ENCODE results near the gene ENHO. TPM values are rescaled to one million over a fixed set of nuclear protein-coding genes. Genes with fewer than 3 reads are reported as not detected.

Gene ENHO
- total and polyA plus RNA-seq, 2 donors (not counting 1 experiment from before 2014, with no cell fraction given) = not detected

DNA sequence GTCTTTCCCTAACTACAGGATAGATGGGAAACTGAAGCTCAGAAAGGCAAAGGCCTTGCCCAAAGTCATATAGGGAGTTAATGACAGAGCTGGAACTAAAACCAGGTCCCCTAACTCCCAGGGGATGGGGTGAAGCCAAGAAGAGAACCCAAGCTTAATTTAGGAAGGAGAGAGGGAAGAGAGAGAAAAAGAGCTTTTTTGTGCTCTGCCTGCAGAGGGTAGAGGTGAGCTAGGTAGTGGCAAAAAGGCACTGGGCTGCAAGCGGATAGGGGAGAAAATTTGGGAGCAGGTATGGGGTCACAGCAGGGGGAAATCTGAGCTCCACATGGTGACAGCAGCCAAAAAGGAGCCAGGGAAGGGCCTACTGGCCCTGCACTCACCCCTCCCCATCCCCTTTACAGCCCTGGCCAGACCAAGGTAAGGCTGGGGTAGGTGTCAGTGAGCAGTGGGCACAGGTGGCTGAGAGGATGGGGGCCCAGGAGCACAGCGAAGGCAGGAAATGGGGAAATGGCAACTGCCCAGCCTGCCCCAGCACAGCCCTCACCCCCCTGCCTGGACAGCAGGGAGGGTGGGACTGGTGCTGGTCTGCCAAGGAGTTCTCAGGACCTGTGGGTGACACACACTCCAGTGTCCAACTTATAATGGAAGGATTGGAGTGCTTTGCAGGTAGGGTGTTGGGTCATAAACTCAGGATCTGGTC, 3.3 kb downstream of the ENHO start:
- H3K27ac ChIP-seq (ENCODE audit: low read length in 2 of 2) = no peak overlapping the region
- no peak overlapping the region for H2AFZ ChIP-seq (ENCODE audit: insufficient read depth, low read depth, low read length, poor library complexity, severe bottlenecking)
- H3K9me3 ChIP-seq (ENCODE audit: control extremely low read depth in 1 of 3, control insufficient read depth in 2 of 3, insufficient read depth in 1 of 3, low read length in 2 of 3) = no peaks in the 10 kb centered on the region
- H3K27ac Mint-ChIP-seq = no peak overlapping the region
- intact Hi-C loops (cut with micrococcal nuclease) = no loop called here
- ChIA-PET POLR2A (no interaction called here), CTCF (interaction anchor here (1.1 to 1.5 kb wide), 2 partner anchors 18 to 85 kb away, joined by 6 to 9 read pairs; no protein-coding TSS in a partner anchor)
- no peak for DNase-seq
- 33% methylated on average over 1 of the region's 2 CpGs for WGBS (ENCODE audit: insufficient coverage)
- H3K4me1 Mint-ChIP-seq = peaks cover 13% of the 10 kb centered on the region
- no peaks in the 10 kb centered on the region for H3K79me2 ChIP-seq (ENCODE audit: control insufficient read depth, insufficient read depth, low read length)
- H3K4me3 Mint-ChIP-seq = no peak overlapping the region
- H4K20me1 ChIP-seq (ENCODE audit: control insufficient read depth, insufficient read depth, low read length, poor library complexity, severe bottlenecking) = no peaks in the 10 kb centered on the region
- H3K27me3 ChIP-seq (replicated peaks in 1 of 4; ENCODE audit: control extremely low read depth in 1 of 4, control insufficient read depth in 3 of 4, insufficient read depth in 4 of 4, low read length in 3 of 4) = peaks cover 0 to 13% (median 0%) of the 10 kb centered on the region in 4 experiments
- no peak overlapping the region for H3K4me3 ChIP-seq (ENCODE audit: control extremely low read depth in 1 of 5, extremely low read depth in 1 of 5, insufficient read depth in 1 of 5, low read depth in 2 of 5, low read length in 4 of 5)
- ATAC-seq (ENCODE audit: low read depth) = no peak
- no peaks in the 10 kb centered on the region for H3K36me3 ChIP-seq (replicated peaks in 1 of 2; ENCODE audit: control extremely low read depth in 1 of 2, control insufficient read depth in 1 of 2, extremely low read depth in 1 of 2, insufficient read depth in 2 of 2, low read length in 1 of 2)
- H3K27me3 Mint-ChIP-seq = peaks cover 12% of the 10 kb centered on the region
- TF ChIP-seq, protein P1, sequence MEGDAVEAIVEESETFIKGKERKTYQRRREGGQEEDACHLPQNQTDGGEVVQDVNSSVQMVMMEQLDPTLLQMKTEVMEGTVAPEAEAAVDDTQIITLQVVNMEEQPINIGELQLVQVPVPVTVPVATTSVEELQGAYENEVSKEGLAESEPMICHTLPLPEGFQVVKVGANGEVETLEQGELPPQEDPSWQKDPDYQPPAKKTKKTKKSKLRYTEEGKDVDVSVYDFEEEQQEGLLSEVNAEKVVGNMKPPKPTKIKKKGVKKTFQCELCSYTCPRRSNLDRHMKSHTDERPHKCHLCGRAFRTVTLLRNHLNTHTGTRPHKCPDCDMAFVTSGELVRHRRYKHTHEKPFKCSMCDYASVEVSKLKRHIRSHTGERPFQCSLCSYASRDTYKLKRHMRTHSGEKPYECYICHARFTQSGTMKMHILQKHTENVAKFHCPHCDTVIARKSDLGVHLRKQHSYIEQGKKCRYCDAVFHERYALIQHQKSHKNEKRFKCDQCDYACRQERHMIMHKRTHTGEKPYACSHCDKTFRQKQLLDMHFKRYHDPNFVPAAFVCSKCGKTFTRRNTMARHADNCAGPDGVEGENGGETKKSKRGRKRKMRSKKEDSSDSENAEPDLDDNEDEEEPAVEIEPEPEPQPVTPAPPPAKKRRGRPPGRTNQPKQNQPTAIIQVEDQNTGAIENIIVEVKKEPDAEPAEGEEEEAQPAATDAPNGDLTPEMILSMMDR (IDR thresholded peaks at IDR 0.05) = no peak
- TF ChIP-seq EZH2 (IDR thresholded peaks at IDR 0.05; ENCODE audit: borderline replicate concordance, insufficient read depth, low read depth, low read length, poor library complexity, severe bottlenecking) = no peak
- H3K4me1 ChIP-seq (ENCODE audit: control insufficient read depth in 2 of 2, insufficient read depth in 2 of 2, low read length in 2 of 2) = peaks cover 9 to 12% of the 10 kb centered on the region in 2 donors
- H3K4me2 ChIP-seq (replicated peaks; ENCODE audit: low read depth, low read length, poor library complexity, severe bottlenecking) = no peak overlapping the region
- H3K9me3 Mint-ChIP-seq (ENCODE audit: insufficient read depth) = no peaks in the 10 kb centered on the region
- no peak overlapping the region for H3K9ac ChIP-seq (ENCODE audit: low read length)

DNA sequence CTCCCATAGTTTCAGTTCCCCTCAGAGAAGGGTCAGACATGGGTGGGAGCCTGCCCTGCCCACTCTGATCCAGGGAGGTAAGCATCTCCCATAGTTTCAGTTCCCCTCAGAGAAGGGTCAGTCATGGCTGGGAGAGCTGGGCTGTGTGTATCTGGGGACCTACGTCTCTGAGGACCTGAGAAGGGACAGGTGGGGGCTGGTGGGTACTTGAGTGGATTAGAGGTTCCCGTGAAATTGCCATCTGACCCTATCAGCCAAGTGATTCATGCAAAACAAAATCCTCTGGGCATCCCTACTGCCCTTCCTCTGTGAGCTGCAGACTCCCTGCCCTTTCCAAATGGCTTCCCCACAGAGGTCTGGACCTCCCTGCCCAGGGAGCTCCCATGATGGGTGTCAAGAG, 3.9 kb downstream of the ENHO start:
- intact Hi-C loops (cut with micrococcal nuclease) = no loop called here
- Histone ChIP-seq H3K9me3 (ENCODE audit: control extremely low read depth in 1 of 3, control insufficient read depth in 2 of 3, insufficient read depth in 1 of 3, low read length in 2 of 3) (no peaks in the 10 kb centered on the region), H3K27ac (ENCODE audit: low read length in 2 of 2) (no peak overlapping the region), H3K4me3 (ENCODE audit: control extremely low read depth in 1 of 5, extremely low read depth in 1 of 5, insufficient read depth in 1 of 5, low read depth in 2 of 5, low read length in 4 of 5) (no peak overlapping the region), H3K79me2 (ENCODE audit: control insufficient read depth, insufficient read depth, low read length) (no peaks in the 10 kb centered on the region), H3K36me3 (replicated peaks in 1 of 2; ENCODE audit: control extremely low read depth in 1 of 2, control insufficient read depth in 1 of 2, extremely low read depth in 1 of 2, insufficient read depth in 2 of 2, low read length in 1 of 2) (no peaks in the 10 kb centered on the region), H3K4me2 (replicated peaks; ENCODE audit: low read depth, low read length, poor library complexity, severe bottlenecking) (no peak overlapping the region), H3K9ac (ENCODE audit: low read length) (no peak overlapping the region), H4K20me1 (ENCODE audit: control insufficient read depth, insufficient read depth, low read length, poor library complexity, severe bottlenecking) (no peaks in the 10 kb centered on the region), H3K4me1 (ENCODE audit: control insufficient read depth in 2 of 2, insufficient read depth in 2 of 2, low read length in 2 of 2) (peaks cover 9 to 12% of the 10 kb centered on the region in 2 donors), H2AFZ (ENCODE audit: insufficient read depth, low read depth, low read length, poor library complexity, severe bottlenecking) (no peak overlapping the region), H3K27me3 (replicated peaks in 1 of 4; ENCODE audit: control extremely low read depth in 1 of 4, control insufficient read depth in 3 of 4, insufficient read depth in 4 of 4, low read length in 3 of 4) (peaks cover 0 to 11% (median 0%) of the 10 kb centered on the region in 4 experiments)
- Mint-ChIP-seq H3K4me1 (peaks cover 11% of the 10 kb centered on the region), H3K4me3 (no peak overlapping the region), H3K9me3 (ENCODE audit: insufficient read depth) (no peaks in the 10 kb centered on the region), H3K27ac (no peak overlapping the region), H3K27me3 (peaks cover 6% of the 10 kb centered on the region)
- DNase-seq = no peak
- ChIA-PET CTCF (interaction anchor here (1.1 to 1.5 kb wide), 2 partner anchors 17 to 85 kb away, joined by 6 to 9 read pairs; no protein-coding TSS in a partner anchor), POLR2A (no interaction called here)
- WGBS (ENCODE audit: insufficient coverage) = 45% methylated on average over 1 of the region's 2 CpGs
- TF ChIP-seq, protein P1 (IDR thresholded peaks at IDR 0.05) = no peak
- TF ChIP-seq EZH2 (IDR thresholded peaks at IDR 0.05; ENCODE audit: borderline replicate concordance, insufficient read depth, low read depth, low read length, poor library complexity, severe bottlenecking) = no peak
- no peak for ATAC-seq (ENCODE audit: low read depth)

Data from B cell (primary cell).